ENCODE data around the gene EMID1.

EMID1 gene

DNA sequence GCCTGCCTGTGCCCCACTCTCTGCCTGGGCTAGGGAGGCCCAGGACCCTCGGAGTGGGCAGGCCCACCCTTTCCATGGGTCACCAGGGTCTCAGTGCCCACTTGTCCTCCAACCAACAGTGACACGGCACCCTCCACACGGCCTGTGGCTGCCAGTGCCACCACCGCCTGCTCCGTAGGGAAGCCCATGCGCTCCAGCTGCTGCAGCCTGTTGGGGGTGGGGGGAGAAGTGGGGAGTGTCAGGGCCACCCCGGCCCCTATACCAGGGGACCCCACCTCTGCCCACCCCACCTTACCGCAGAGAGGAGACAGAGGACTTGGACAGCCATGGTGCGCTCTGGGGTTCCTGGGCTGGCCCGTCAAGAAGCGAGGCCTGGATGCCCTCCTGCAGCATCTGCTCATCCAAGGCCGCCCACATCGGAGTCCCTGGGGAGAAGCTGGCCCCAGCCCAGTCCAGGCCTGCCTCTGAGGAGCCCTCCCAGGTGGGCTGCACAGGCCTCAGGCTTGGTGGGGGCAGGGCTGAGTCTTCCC, 54.4 kb downstream of the EMID1 start:
- Histone ChIP-seq H3K4me1 (ENCODE audit: control insufficient read depth, insufficient read depth, low read length, poor library complexity, severe bottlenecking) (no peaks in the 10 kb centered on the region), H3K4me3 (ENCODE audit: insufficient read depth, low read depth, low read length, poor library complexity, severe bottlenecking) (no peak overlapping the region), H3K27me3 (replicated peaks; ENCODE audit: control insufficient read depth, insufficient read depth, low read length, poor library complexity, severe bottlenecking) (no peaks in the 10 kb centered on the region), H3K27ac (ENCODE audit: insufficient read depth, low read length, poor library complexity, severe bottlenecking) (no peak overlapping the region), H3K36me3 (ENCODE audit: control insufficient read depth, insufficient read depth, low read length) (peaks cover under 1% of the 10 kb centered on the region), H3K9me3 (ENCODE audit: control insufficient read depth, low read length) (no peaks in the 10 kb centered on the region)
- no peak for DNase-seq

DNA sequence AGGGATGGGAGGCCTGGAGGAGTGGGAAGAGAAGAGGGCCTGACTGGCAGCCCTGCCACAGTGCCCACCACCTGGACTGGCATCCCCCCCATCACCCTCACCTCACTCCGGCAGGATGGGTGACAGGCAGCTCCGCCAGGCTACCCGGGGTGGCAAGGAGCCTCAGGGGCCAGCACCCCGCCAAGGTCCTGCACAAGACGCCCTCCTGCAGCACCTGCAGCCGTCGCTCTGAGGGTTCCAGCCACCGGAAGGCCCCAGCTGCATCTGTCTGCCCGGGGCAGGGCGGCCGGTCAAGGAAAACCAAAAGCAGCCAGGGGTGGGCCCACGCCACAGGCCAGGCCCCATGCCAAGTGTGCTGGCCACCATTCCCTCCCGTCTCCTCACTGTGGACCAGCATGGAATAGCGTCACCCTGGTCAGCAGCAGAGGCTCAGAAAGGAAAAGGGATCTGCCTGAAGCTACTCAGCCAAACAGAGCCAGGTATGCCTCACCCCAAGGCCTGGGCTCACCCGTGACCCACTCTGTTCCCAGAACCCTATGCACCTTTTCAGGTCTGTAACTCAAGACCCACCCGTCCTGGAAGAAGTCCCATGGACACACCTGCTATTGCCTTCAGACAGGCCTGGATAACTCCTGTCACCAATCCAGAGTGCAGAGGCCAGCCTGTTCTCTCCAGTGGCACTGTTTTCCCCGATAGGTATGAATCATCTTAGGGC, 55.1 kb downstream of the EMID1 start:
- Histone ChIP-seq H3K4me1 (ENCODE audit: control insufficient read depth, insufficient read depth, low read length, poor library complexity, severe bottlenecking) (no peaks in the 10 kb centered on the region), H3K4me3 (ENCODE audit: insufficient read depth, low read depth, low read length, poor library complexity, severe bottlenecking) (no peak overlapping the region), H3K27ac (ENCODE audit: insufficient read depth, low read length, poor library complexity, severe bottlenecking) (no peak overlapping the region), H3K9me3 (ENCODE audit: control insufficient read depth, low read length) (no peaks in the 10 kb centered on the region), H3K27me3 (replicated peaks; ENCODE audit: control insufficient read depth, insufficient read depth, low read length, poor library complexity, severe bottlenecking) (no peaks in the 10 kb centered on the region), H3K36me3 (ENCODE audit: control insufficient read depth, insufficient read depth, low read length) (peaks cover 4% of the 10 kb centered on the region)
- DNase-seq, result no peak

GRCh38 chr22:29263791-29264276, 58.1 kb downstream of the EMID1 start:
- no peak overlapping the region for H3K4me3 ChIP-seq (ENCODE audit: insufficient read depth, low read depth, low read length, poor library complexity, severe bottlenecking)
- DNase-seq, result no peak
- H3K9me3 ChIP-seq (ENCODE audit: control insufficient read depth, low read length), result no peaks in the 10 kb centered on the region
- no peak overlapping the region for H3K27ac ChIP-seq (ENCODE audit: insufficient read depth, low read length, poor library complexity, severe bottlenecking)
- H3K36me3 ChIP-seq (ENCODE audit: control insufficient read depth, insufficient read depth, low read length), result peaks cover 4% of the 10 kb centered on the region
- no peaks in the 10 kb centered on the region for H3K27me3 ChIP-seq (replicated peaks; ENCODE audit: control insufficient read depth, insufficient read depth, low read length, poor library complexity, severe bottlenecking)
- H3K4me1 ChIP-seq (ENCODE audit: control insufficient read depth, insufficient read depth, low read length, poor library complexity, severe bottlenecking), result peaks cover 6% of the 10 kb centered on the region

- Histone ChIP-seq H3K4me3 (ENCODE audit: insufficient read depth, low read depth, low read length, poor library complexity, severe bottlenecking) (no peak overlapping the region), H3K9me3 (ENCODE audit: control insufficient read depth, low read length) (no peaks in the 10 kb centered on the region), H3K4me1 (ENCODE audit: control insufficient read depth, insufficient read depth, low read length, poor library complexity, severe bottlenecking) (peaks cover 20% of the 10 kb centered on the region), H3K27ac (ENCODE audit: insufficient read depth, low read length, poor library complexity, severe bottlenecking) (no peak overlapping the region), H3K27me3 (replicated peaks; ENCODE audit: control insufficient read depth, insufficient read depth, low read length, poor library complexity, severe bottlenecking) (no peaks in the 10 kb centered on the region), H3K36me3 (ENCODE audit: control insufficient read depth, insufficient read depth, low read length) (peaks cover 4% of the 10 kb centered on the region)
- no peak for DNase-seq
Measured at GRCh38 chr22:29265305-29265704, 59.6 kb downstream of the EMID1 start.

DNA sequence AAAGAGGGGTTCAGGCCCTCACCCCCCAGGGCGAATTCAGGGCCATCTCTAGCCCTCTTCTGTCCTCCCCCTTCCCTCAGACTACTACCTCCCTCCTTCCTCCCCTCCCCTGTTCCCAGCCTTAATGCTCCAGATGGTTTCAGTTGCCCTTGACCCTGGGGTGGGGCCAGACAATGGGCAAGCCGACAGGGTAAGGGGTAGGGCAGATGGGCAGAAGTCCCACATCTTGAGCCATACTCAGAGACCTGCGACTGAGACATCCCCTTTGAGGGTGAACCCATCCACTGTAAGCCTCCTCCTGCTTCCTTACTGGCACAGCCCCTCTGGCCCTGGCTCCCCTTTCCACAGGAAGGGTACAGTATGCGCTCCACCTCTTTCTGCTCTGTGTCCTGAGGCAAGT, 60.2 kb downstream of the EMID1 start:
- H3K36me3 ChIP-seq (ENCODE audit: control insufficient read depth, insufficient read depth, low read length), result peaks cover 4% of the 10 kb centered on the region
- peaks cover 26% of the 10 kb centered on the region for H3K4me1 ChIP-seq (ENCODE audit: control insufficient read depth, insufficient read depth, low read length, poor library complexity, severe bottlenecking)
- DNase-seq, result no peak
- H3K4me3 ChIP-seq (ENCODE audit: insufficient read depth, low read depth, low read length, poor library complexity, severe bottlenecking), result no peak overlapping the region
- no peaks in the 10 kb centered on the region for H3K27me3 ChIP-seq (replicated peaks; ENCODE audit: control insufficient read depth, insufficient read depth, low read length, poor library complexity, severe bottlenecking)
- H3K27ac ChIP-seq (ENCODE audit: insufficient read depth, low read length, poor library complexity, severe bottlenecking), result no peak overlapping the region
- no peaks in the 10 kb centered on the region for H3K9me3 ChIP-seq (ENCODE audit: control insufficient read depth, low read length)

DNA sequence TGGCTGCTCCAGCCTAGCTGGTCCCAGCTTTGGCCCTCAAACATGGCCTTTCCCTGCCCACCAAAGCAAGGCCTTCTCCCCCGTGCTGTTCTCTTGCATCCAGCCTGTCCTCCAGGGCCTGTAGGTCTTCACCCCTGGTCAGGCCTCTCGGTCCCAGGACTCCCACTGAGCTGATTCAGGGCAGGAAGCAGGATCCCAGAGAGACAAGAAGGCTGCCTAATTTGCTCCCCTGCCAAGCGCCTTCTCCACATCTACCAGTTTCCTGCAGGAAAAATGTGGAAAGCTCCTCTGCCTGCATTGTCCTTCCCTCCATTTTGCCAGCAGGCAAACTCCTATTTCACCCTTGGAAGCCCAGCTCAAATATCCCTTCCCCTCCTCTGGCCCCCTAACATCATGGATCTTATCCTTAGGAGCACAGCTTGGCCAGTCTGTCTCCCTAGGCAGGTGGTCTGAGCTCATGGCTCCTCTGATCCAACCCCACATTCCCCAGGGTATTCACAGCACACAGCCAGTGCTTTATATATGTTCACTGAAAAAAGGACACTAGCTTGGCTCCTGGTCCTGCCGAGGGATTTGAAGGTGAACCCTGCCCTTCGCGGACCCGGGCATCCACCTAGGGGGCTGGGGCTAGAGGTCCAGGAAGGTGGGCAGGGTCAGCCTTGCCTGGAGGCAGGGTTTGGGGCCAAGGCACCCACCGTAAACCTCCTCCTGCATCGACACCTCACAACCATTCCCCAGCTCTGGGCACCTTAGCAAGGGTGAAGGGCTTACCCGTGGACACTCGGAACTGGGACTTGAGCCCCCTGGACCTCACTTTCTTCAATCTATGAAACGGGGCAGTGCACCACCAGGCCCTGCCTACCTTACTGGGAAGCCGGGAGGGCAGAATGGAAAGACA, 61.1 kb downstream of the EMID1 start:
- H3K4me3 ChIP-seq (ENCODE audit: insufficient read depth, low read depth, low read length, poor library complexity, severe bottlenecking), result peak overlapping the region; percentile 83

GRCh38 chr22:29267462-29267857, 61.8 kb downstream of the EMID1 start:
- Histone ChIP-seq H3K9me3 (ENCODE audit: control insufficient read depth, low read length) (no peaks in the 10 kb centered on the region), H3K27me3 (replicated peaks; ENCODE audit: control insufficient read depth, insufficient read depth, low read length, poor library complexity, severe bottlenecking) (no peaks in the 10 kb centered on the region), H3K27ac (ENCODE audit: insufficient read depth, low read length, poor library complexity, severe bottlenecking) (peak overlapping the region; percentile 96), H3K4me3 (ENCODE audit: insufficient read depth, low read depth, low read length, poor library complexity, severe bottlenecking) (peak overlapping the region; percentile 83), H3K4me1 (ENCODE audit: control insufficient read depth, insufficient read depth, low read length, poor library complexity, severe bottlenecking) (peaks cover 40% of the 10 kb centered on the region), H3K36me3 (ENCODE audit: control insufficient read depth, insufficient read depth, low read length) (peaks cover 7% of the 10 kb centered on the region)
- DNase-seq, result no peak

More for the DNA sequence above, 61.1 kb downstream of the EMID1 start:
- DNase-seq, result no peak
- Histone ChIP-seq H3K27me3 (replicated peaks; ENCODE audit: control insufficient read depth, insufficient read depth, low read length, poor library complexity, severe bottlenecking) (no peaks in the 10 kb centered on the region), H3K36me3 (ENCODE audit: control insufficient read depth, insufficient read depth, low read length) (peaks cover 4% of the 10 kb centered on the region), H3K9me3 (ENCODE audit: control insufficient read depth, low read length) (no peaks in the 10 kb centered on the region), H3K27ac (ENCODE audit: insufficient read depth, low read length, poor library complexity, severe bottlenecking) (peak overlapping the region; percentile 96), H3K4me1 (ENCODE audit: control insufficient read depth, insufficient read depth, low read length, poor library complexity, severe bottlenecking) (peaks cover 33% of the 10 kb centered on the region)

GRCh38 chr22:29267858-29268510, 62.3 kb downstream of the EMID1 start, which contains the start of the genes EWSR1 and RHBDD3:
Gene EWSR1, plus strand, starts transcription at chr22:29268268. Its CDS starts 69 bp downstream, at chr22:29268337.
Gene RHBDD3, minus strand, starts transcription at chr22:29267981. Its CDS starts 2,355 bp downstream, at chr22:29265626.
- peaks cover 13% of the 10 kb centered on the region for H3K36me3 ChIP-seq (ENCODE audit: control insufficient read depth, insufficient read depth, low read length)
- no peaks in the 10 kb centered on the region for H3K27me3 ChIP-seq (replicated peaks; ENCODE audit: control insufficient read depth, insufficient read depth, low read length, poor library complexity, severe bottlenecking)
- peaks cover 42% of the 10 kb centered on the region for H3K4me1 ChIP-seq (ENCODE audit: control insufficient read depth, insufficient read depth, low read length, poor library complexity, severe bottlenecking)

GRCh38 chr22:29268511-29269229, 63.0 kb downstream of the EMID1 start:
- H3K36me3 ChIP-seq (ENCODE audit: control insufficient read depth, insufficient read depth, low read length), result peaks cover 19% of the 10 kb centered on the region
- H3K4me3 ChIP-seq (ENCODE audit: insufficient read depth, low read depth, low read length, poor library complexity, severe bottlenecking), result peak overlapping the region; percentile 83
- peak; percentile 27 to 34 (median 28) for DNase-seq
- H3K27ac ChIP-seq (ENCODE audit: insufficient read depth, low read length, poor library complexity, severe bottlenecking), result peak overlapping the region; percentile 96
- H3K4me1 ChIP-seq (ENCODE audit: control insufficient read depth, insufficient read depth, low read length, poor library complexity, severe bottlenecking), result peaks cover 42% of the 10 kb centered on the region
- H3K27me3 ChIP-seq (replicated peaks; ENCODE audit: control insufficient read depth, insufficient read depth, low read length, poor library complexity, severe bottlenecking), result no peaks in the 10 kb centered on the region
- H3K9me3 ChIP-seq (ENCODE audit: control insufficient read depth, low read length), result no peaks in the 10 kb centered on the region

More at GRCh38 chr22:29267858-29268510, 62.3 kb downstream of the EMID1 start, which contains the start of the genes EWSR1 and RHBDD3:
- peak within 1 kb of the TSS; percentile 83 for H3K4me3 ChIP-seq (ENCODE audit: insufficient read depth, low read depth, low read length, poor library complexity, severe bottlenecking)
- H3K9me3 ChIP-seq (ENCODE audit: control insufficient read depth, low read length), result no peaks in the 10 kb centered on the region
- peak; percentile 90 to 93 (median 91) for DNase-seq
- peak within 1 kb of the TSS; percentile 96 for H3K27ac ChIP-seq (ENCODE audit: insufficient read depth, low read length, poor library complexity, severe bottlenecking)
